HepG2 (cell line): Measurements from ENCODE around the gene DCAF7. TPM values are rescaled to one million over a fixed set of nuclear protein-coding genes. Genes with fewer than 3 reads are reported as not detected.

Experiments
- FOXA3 ChIP-seq: IDR thresholded peaks from 2 replicates; pipeline ENCODE4 v1.6.1; 2016; ENCODE audit warnings: missing genetic modification reagents, missing compliant biosample characterization
- FOXM1 ChIP-seq: sonication (generic); formaldehyde crosslinking; IDR thresholded peaks from 2 replicates; pipeline ENCODE4 v1.5.0; 2020; ENCODE audit warnings: missing genetic modification reagents
- HOXA3 ChIP-seq: sonication (generic); formaldehyde crosslinking; IDR thresholded peaks from 2 replicates; pipeline ENCODE4 v1.5.0; 2020; ENCODE audit warnings: missing genetic modification reagents
- KAT2B ChIP-seq: fragments of 150-350 bp; IDR thresholded peaks from 2 replicates; pipeline ENCODE4 v1.6.1; 2014; ENCODE audit warnings: low read depth, low read length, borderline replicate concordance
- MYC ChIP-seq: sonication (generic); formaldehyde crosslinking; IDR thresholded peaks from 2 replicates; pipeline ENCODE4 v1.9.0; 2021; ENCODE audit warnings: missing genetic modification reagents, borderline replicate concordance
- NFE2 ChIP-seq: sonication (generic); formaldehyde crosslinking; IDR thresholded peaks from 2 replicates; pipeline ENCODE4 v1.4.0; 2020; ENCODE audit warnings: missing genetic modification reagents
- PHF20 ChIP-seq: sonication (generic); formaldehyde crosslinking; IDR thresholded peaks from 2 replicates; pipeline ENCODE4 v1.5.0; 2020; ENCODE audit warnings: mild to moderate bottlenecking, missing genetic modification reagents
- SALL1 ChIP-seq: sonication (generic); formaldehyde crosslinking; IDR thresholded peaks from 2 replicates; pipeline ENCODE4 v1.8.0; 2022; ENCODE audit warnings: mild to moderate bottlenecking, missing genetic modification reagents
- ZFP36 ChIP-seq: fragments of 150-350 bp; IDR thresholded peaks from 2 replicates; pipeline ENCODE4 v1.6.1; 2018; ENCODE audit warnings: borderline replicate concordance, low read length, low read depth; ENCODE audit not compliant: partially characterized antibody
- ZKSCAN1 ChIP-seq: fragments of 150-350 bp; IDR thresholded peaks from 2 replicates; pipeline ENCODE4 v1.6.1; 2014; ENCODE audit warnings: low read length
- ZNF550 ChIP-seq: sonication (generic); formaldehyde crosslinking; IDR thresholded peaks from 2 replicates; pipeline ENCODE4 v1.4.0; 2020; ENCODE audit warnings: mild to moderate bottlenecking, missing genetic modification reagents, borderline replicate concordance
- ZNF605 ChIP-seq: sonication (generic); formaldehyde crosslinking; IDR thresholded peaks from 2 replicates; pipeline ENCODE4 v1.8.0; 2022; ENCODE audit warnings: mild to moderate bottlenecking, missing genetic modification reagents
- ZNF672 ChIP-seq: sonication (generic); formaldehyde crosslinking; IDR thresholded peaks from 2 replicates; pipeline ENCODE4 v1.8.1; 2022; ENCODE audit warnings: missing genetic modification reagents
- ZNF788 ChIP-seq: sonication (generic); formaldehyde crosslinking; IDR thresholded peaks from 2 replicates; pipeline ENCODE4 v1.5.0; 2020; ENCODE audit warnings: mild to moderate bottlenecking, missing genetic modification reagents, borderline replicate concordance
- ZSCAN31 ChIP-seq: sonication (generic); formaldehyde crosslinking; IDR thresholded peaks from 2 replicates; pipeline ENCODE4 v1.5.0; 2020; ENCODE audit warnings: low read depth, mild to moderate bottlenecking, missing genetic modification reagents
- polyA plus RNA-seq, 8 experiments: library from polyadenylated mRNA; depleted of rRNA in 3 of 8; stranded (reverse) in 7 of 8; unstranded in 1 of 8; fragments of >200 nt; fragmentation: Illumina TruSeq in 4 of 8; extraction: Trizol in 4 of 8; gene quantifications; 2 replicates each; pipeline versions ENCODE4 v1.2.1 to v1.2.3, GENCODE V29; 2011 to 2016; ENCODE audit warnings: low read depth in 4 of 8, missing spikeins in 1 of 8, mixed read lengths in 1 of 8; ENCODE audit not compliant: insufficient read depth in 1 of 8
- total RNA-seq, 5 experiments: library from RNA; depleted of rRNA; stranded (reverse); fragments of >200 nt; fragmentation: Illumina TruSeq; extraction: Trizol; gene quantifications; 2 replicates each; pipeline ENCODE4 v1.2.3, GENCODE V29; 2016; ENCODE audit warnings: low read depth in 1 of 5
- TF ChIP-seq, protein P1 (sequence below): sonication (generic); formaldehyde crosslinking; IDR thresholded peaks from 2 replicates; pipeline ENCODE4 v1.5.1; 2020; ENCODE audit warnings: mild to moderate bottlenecking, missing genetic modification reagents, moderate library complexity
- TF ChIP-seq, protein P2 (sequence below): IDR thresholded peaks from 2 replicates; pipeline ENCODE4 v1.6.1; 2016
- TF ChIP-seq, protein P3 (sequence below): sonication (generic); formaldehyde crosslinking; IDR thresholded peaks from 2 replicates; pipeline ENCODE4 v1.4.0; 2020; ENCODE audit warnings: missing genetic modification reagents
- TF ChIP-seq, protein P4 (sequence below): sonication (generic); formaldehyde crosslinking; IDR thresholded peaks from 2 replicates; pipeline ENCODE4 v1.4.0; 2020; ENCODE audit warnings: missing genetic modification reagents, mild to moderate bottlenecking, borderline replicate concordance
- TF ChIP-seq, protein P5 (sequence below): conservative IDR thresholded peaks from 2 replicates; pipeline ENCODE4 v1.6.1; 2018; ENCODE audit warnings: missing genetic modification reagents

DCAF7 gene
- total and polyA plus RNA-seq, 2 of the 13 experiments (the other 11 are each of a cell fraction or from before 2014, with no cell fraction given), result 55.2 to 73.4 TPM

DNA sequence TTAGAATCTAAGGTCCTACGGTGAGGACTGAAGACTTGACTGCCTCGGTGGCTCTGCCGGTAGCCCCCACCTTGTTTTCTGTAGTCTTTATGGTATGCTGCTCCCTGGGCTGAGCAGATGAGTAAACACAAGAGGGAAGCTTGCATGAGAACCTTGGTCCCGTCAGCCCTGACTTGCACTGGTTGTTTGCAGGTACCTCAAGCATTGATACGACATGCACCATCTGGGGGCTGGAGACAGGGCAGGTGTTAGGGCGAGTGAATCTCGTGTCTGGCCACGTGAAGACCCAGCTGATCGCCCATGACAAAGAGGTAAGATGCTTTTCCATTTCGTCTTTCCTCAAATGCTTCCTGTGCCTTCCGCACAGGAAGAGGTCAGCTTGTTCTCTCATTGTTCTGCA is 29.4 kb downstream of the DCAF7 start (continued):
- TF ChIP-seq, protein P1, sequence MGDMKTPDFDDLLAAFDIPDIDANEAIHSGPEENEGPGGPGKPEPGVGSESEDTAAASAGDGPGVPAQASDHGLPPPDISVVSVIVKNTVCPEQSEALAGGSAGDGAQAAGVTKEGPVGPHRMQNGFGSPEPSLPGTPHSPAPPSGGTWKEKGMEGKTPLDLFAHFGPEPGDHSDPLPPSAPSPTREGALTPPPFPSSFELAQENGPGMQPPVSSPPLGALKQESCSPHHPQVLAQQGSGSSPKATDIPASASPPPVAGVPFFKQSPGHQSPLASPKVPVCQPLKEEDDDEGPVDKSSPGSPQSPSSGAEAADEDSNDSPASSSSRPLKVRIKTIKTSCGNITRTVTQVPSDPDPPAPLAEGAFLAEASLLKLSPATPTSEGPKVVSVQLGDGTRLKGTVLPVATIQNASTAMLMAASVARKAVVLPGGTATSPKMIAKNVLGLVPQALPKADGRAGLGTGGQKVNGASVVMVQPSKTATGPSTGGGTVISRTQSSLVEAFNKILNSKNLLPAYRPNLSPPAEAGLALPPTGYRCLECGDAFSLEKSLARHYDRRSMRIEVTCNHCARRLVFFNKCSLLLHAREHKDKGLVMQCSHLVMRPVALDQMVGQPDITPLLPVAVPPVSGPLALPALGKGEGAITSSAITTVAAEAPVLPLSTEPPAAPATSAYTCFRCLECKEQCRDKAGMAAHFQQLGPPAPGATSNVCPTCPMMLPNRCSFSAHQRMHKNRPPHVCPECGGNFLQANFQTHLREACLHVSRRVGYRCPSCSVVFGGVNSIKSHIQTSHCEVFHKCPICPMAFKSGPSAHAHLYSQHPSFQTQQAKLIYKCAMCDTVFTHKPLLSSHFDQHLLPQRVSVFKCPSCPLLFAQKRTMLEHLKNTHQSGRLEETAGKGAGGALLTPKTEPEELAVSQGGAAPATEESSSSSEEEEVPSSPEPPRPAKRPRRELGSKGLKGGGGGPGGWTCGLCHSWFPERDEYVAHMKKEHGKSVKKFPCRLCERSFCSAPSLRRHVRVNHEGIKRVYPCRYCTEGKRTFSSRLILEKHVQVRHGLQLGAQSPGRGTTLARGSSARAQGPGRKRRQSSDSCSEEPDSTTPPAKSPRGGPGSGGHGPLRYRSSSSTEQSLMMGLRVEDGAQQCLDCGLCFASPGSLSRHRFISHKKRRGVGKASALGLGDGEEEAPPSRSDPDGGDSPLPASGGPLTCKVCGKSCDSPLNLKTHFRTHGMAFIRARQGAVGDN (CRISPR knock-in tag), result peak; percentile 67
- TF ChIP-seq PHF20 (CRISPR knock-in tag) (no peak), NFE2 (no peak), HOXA3 (CRISPR knock-in tag) (peak; percentile 67; the same call in 1 of the 2 replicates), SALL1 (CRISPR knock-in tag) (peak; percentile 94), ZFP36 (no peak), FOXM1 (CRISPR knock-in tag) (no peak), ZNF788 (CRISPR knock-in tag) (peak; percentile 33; the same call in 1 of the 2 replicates), MYC (peak; percentile 70; the same call in 1 of the 2 replicates), KAT2B (no peak), ZSCAN31 (CRISPR knock-in tag) (peak; percentile 41; the same call in 1 of the 2 replicates), ZKSCAN1 (no peak), ZNF672 (CRISPR knock-in tag) (no peak), ZNF550 (no peak), ZNF605 (CRISPR knock-in tag) (no peak), FOXA3 (CRISPR knock-in tag) (peak; percentile 87)
- TF ChIP-seq, protein P2, sequence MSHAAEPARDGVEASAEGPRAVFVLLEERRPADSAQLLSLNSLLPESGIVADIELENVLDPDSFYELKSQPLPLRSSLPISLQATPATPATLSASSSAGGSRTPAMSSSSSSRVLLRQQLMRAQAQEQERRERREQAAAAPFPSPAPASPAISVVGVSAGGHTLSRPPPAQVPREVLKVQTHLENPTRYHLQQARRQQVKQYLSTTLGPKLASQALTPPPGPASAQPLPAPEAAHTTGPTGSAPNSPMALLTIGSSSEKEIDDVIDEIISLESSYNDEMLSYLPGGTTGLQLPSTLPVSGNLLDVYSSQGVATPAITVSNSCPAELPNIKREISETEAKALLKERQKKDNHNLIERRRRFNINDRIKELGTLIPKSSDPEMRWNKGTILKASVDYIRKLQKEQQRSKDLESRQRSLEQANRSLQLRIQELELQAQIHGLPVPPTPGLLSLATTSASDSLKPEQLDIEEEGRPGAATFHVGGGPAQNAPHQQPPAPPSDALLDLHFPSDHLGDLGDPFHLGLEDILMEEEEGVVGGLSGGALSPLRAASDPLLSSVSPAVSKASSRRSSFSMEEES (CRISPR knock-in tag), result peak; percentile 57; the same call in 1 of the 2 replicates
- TF ChIP-seq, protein P3, sequence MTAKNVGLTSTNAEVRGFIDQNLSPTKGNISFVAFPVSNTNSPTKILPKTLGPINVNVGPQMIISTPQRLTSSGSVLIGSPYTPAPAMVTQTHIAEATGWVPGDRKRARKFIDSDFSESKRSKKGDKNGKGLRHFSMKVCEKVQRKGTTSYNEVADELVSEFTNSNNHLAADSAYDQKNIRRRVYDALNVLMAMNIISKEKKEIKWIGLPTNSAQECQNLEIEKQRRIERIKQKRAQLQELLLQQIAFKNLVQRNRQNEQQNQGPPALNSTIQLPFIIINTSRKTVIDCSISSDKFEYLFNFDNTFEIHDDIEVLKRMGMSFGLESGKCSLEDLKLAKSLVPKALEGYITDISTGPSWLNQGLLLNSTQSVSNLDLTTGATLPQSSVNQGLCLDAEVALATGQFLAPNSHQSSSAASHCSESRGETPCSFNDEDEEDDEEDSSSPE (CRISPR knock-in tag), result peak; percentile 47; the same call in 1 of the 2 replicates
- TF ChIP-seq, protein P4, sequence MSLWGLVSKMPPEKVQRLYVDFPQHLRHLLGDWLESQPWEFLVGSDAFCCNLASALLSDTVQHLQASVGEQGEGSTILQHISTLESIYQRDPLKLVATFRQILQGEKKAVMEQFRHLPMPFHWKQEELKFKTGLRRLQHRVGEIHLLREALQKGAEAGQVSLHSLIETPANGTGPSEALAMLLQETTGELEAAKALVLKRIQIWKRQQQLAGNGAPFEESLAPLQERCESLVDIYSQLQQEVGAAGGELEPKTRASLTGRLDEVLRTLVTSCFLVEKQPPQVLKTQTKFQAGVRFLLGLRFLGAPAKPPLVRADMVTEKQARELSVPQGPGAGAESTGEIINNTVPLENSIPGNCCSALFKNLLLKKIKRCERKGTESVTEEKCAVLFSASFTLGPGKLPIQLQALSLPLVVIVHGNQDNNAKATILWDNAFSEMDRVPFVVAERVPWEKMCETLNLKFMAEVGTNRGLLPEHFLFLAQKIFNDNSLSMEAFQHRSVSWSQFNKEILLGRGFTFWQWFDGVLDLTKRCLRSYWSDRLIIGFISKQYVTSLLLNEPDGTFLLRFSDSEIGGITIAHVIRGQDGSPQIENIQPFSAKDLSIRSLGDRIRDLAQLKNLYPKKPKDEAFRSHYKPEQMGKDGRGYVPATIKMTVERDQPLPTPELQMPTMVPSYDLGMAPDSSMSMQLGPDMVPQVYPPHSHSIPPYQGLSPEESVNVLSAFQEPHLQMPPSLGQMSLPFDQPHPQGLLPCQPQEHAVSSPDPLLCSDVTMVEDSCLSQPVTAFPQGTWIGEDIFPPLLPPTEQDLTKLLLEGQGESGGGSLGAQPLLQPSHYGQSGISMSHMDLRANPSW (CRISPR knock-in tag), result 0 out of 2 replicates have a peak, but pooled peaks have one; percentile 49
- TF ChIP-seq, protein P5, sequence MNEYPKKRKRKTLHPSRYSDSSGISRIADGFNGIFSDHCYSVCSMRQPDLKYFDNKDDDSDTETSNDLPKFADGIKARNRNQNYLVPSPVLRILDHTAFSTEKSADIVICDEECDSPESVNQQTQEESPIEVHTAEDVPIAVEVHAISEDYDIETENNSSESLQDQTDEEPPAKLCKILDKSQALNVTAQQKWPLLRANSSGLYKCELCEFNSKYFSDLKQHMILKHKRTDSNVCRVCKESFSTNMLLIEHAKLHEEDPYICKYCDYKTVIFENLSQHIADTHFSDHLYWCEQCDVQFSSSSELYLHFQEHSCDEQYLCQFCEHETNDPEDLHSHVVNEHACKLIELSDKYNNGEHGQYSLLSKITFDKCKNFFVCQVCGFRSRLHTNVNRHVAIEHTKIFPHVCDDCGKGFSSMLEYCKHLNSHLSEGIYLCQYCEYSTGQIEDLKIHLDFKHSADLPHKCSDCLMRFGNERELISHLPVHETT (CRISPR knock-in tag), result peak; percentile 46; the same call in 1 of the 2 replicates
